ENCODE results near the gene DOP1B. TPM values are rescaled to one million over a fixed set of nuclear protein-coding genes. Genes with fewer than 3 reads are reported as not detected.
A peak's percentile ranks its signal among the peaks of the same experiment; 100 is the strongest.
"Not testable (repeated sequence)": the region's sequence is repeated elsewhere in the genome, so short reads cannot be mapped to it uniquely, and the experiment has no call there.

The DOP1B gene
- total RNA-seq, 5 donors from 2014 or later (not counting 1 experiment from before 2014, with no cell fraction given), result 18.4 to 26.3 (median 23.1) TPM

GRCh38 chr21:36126208-36126565 lies 30.4 kb upstream of the DOP1B start:
- POLR2A ChIA-PET, result no interaction called here
- Histone ChIP-seq H3K9me3 (no peaks in the 10 kb centered on the region), H3K36me3 (ENCODE audit: control insufficient read depth in 2 of 2, extremely low read depth in 1 of 2, insufficient read depth in 1 of 2, low read length in 1 of 2) (no peaks in the 10 kb centered on the region), H3K27me3 (replicated peaks in 1 of 2; ENCODE audit: control insufficient read depth in 2 of 2, extremely low read depth in 1 of 2, insufficient read depth in 2 of 2, low read length in 1 of 2) (no peaks in the 10 kb centered on the region), H3K27ac (ENCODE audit: low read length) (no peak overlapping the region), H3K4me3 (ENCODE audit: control insufficient read depth in 1 of 2, extremely low read depth in 1 of 2, low read length in 1 of 2) (no peak overlapping the region), H3K4me1 (ENCODE audit: control insufficient read depth in 1 of 2, extremely low read depth in 1 of 2, insufficient read depth in 2 of 2, low read length in 2 of 2) (peaks cover 2 to 12% of the 10 kb centered on the region in 2 experiments)
- CTCF ChIA-PET, result interaction anchor here in 1 of 2 donors (1.6 kb wide), 1 partner anchor 12 kb away, joined by 4 read pairs; no protein-coding TSS in a partner anchor
- Mint-ChIP-seq H3K27me3 (no peaks in the 10 kb centered on the region), H3K27ac (no peak overlapping the region), H3K4me1 (peaks cover 19 to 27% (median 25%) of the 10 kb centered on the region in 3 donors), H3K9me3 (no peaks in the 10 kb centered on the region), H3K36me3 (no peaks in the 10 kb centered on the region), H3K4me3 (no peak overlapping the region)
- ATAC-seq (replicated peaks in 1 of 4) (no peak), DNase-seq (no peak)

DNA sequence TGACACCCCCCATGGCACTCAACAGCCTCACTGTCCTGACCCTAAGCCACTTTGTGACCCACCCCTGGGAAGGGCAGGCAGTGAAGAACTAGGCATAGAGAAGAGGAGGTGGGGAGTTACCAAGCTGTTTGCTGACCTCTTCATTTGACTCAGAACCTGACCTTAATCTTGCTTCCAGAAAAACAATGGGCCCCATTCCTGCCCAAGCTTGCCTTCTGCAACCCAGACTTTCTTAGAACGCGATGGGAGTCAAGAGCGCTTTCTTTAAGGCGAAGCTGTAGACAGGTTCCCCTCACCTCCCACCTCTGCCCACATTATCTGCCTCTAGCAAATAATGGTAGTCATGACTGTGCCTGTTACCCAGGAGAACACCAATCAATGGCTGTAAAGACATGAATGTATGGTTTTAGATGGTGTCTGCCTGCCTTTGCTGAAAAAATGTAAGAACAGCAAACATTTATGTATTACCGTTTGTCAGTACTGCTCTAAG lies 30.0 kb upstream of the DOP1B start:
- Histone ChIP-seq H3K27ac (ENCODE audit: low read length) (no peak overlapping the region), H3K4me1 (ENCODE audit: control insufficient read depth in 1 of 2, extremely low read depth in 1 of 2, insufficient read depth in 2 of 2, low read length in 2 of 2) (peaks cover 2 to 12% of the 10 kb centered on the region in 2 experiments), H3K9me3 (no peaks in the 10 kb centered on the region), H3K36me3 (ENCODE audit: control insufficient read depth in 2 of 2, extremely low read depth in 1 of 2, insufficient read depth in 1 of 2, low read length in 1 of 2) (no peaks in the 10 kb centered on the region), H3K27me3 (replicated peaks in 1 of 2; ENCODE audit: control insufficient read depth in 2 of 2, extremely low read depth in 1 of 2, insufficient read depth in 2 of 2, low read length in 1 of 2) (no peaks in the 10 kb centered on the region), H3K4me3 (ENCODE audit: control insufficient read depth in 1 of 2, extremely low read depth in 1 of 2, low read length in 1 of 2) (no peak overlapping the region)
- no peak overlapping the region for H3K4me3 Mint-ChIP-seq
- no peak for DNase-seq
- ATAC-seq (replicated peaks in 1 of 4), result no peak
- no peaks in the 10 kb centered on the region for H3K36me3 Mint-ChIP-seq
- no peaks in the 10 kb centered on the region for H3K27me3 Mint-ChIP-seq
- 83% methylated on average over 4 of the region's 5 CpGs for WGBS (ENCODE audit: insufficient coverage)
- peak overlapping the region in 1 of 2 donors; percentile 71 for H3K27ac Mint-ChIP-seq
- POLR2A ChIA-PET, result no interaction called here
- H3K9me3 Mint-ChIP-seq, result no peaks in the 10 kb centered on the region
- peaks cover 19 to 27% (median 25%) of the 10 kb centered on the region in 3 donors for H3K4me1 Mint-ChIP-seq
- CTCF ChIA-PET, result interaction anchor here in 1 of 2 donors (1.6 kb wide), 1 partner anchor 12 kb away, joined by 4 read pairs; no protein-coding TSS in a partner anchor

DNA sequence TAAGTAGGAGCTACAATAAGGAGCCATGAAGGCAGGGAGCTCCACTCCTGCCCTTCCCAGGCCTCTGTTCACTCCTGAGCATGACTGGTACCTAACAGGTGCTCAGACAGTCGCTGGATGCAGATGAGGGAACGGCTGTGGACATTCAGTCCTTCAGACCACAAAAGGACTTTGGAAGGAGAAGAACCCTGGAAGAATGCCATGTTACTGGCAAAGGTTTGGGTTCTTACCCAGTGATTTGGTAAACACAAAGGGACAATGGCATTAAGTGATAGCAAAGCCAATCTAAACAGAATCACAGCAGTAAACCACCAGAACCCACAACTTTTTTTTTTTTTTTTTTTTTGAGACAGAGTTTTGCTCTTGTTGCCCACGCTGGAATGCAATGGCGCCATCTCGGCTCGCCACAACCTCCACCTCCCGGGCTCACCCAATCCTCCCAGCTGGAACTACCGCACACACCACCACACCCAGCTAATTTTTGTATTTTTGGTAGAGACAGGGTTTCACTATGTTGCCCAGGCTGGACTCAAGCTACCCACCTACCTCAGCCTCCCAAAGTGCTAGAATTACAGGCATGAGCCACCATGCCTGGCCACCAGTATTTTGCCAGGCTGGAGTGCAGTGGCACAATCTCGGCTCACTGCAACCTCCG lies 29.2 kb upstream of the DOP1B start:
- H3K27ac Mint-ChIP-seq, result peak overlapping the region; percentile 20 to 71
- Histone ChIP-seq H3K27me3 (replicated peaks in 1 of 2; ENCODE audit: control insufficient read depth in 2 of 2, extremely low read depth in 1 of 2, insufficient read depth in 2 of 2, low read length in 1 of 2) (peaks cover 0 to 2% of the 10 kb centered on the region in 2 experiments), H3K27ac (ENCODE audit: low read length) (no peak overlapping the region), H3K4me1 (ENCODE audit: control insufficient read depth in 1 of 2, extremely low read depth in 1 of 2, insufficient read depth in 2 of 2, low read length in 2 of 2) (peaks cover 2 to 12% of the 10 kb centered on the region in 2 experiments), H3K9me3 (no peaks in the 10 kb centered on the region), H3K36me3 (ENCODE audit: control insufficient read depth in 2 of 2, extremely low read depth in 1 of 2, insufficient read depth in 1 of 2, low read length in 1 of 2) (no peaks in the 10 kb centered on the region), H3K4me3 (ENCODE audit: control insufficient read depth in 1 of 2, extremely low read depth in 1 of 2, low read length in 1 of 2) (no peak overlapping the region)
- no peaks in the 10 kb centered on the region for H3K27me3 Mint-ChIP-seq
- H3K4me1 Mint-ChIP-seq, result peaks cover 19 to 27% (median 25%) of the 10 kb centered on the region in 3 donors
- POLR2A ChIA-PET, result no interaction called here
- ATAC-seq (replicated peaks in 1 of 4) (no peak), DNase-seq (no peak)
- CTCF ChIA-PET, result interaction anchor here (0.6 to 1.1 kb wide), 6 partner anchors 46 to 314 kb away, joined by 3 to 7 read pairs (median 4); no protein-coding TSS in a partner anchor
- H3K9me3 Mint-ChIP-seq, result no peaks in the 10 kb centered on the region
- 93% methylated on average over 2 of the region's 10 CpGs for WGBS (ENCODE audit: insufficient coverage)
- H3K36me3 Mint-ChIP-seq, result no peaks in the 10 kb centered on the region
- H3K4me3 Mint-ChIP-seq, result no peak overlapping the region

GRCh38 chr21:36127977-36128376 lies 28.6 kb upstream of the DOP1B start:
- WGBS (ENCODE audit: insufficient coverage), result 92% methylated on average over 2 of the region's 5 CpGs
- H3K27ac ChIP-seq (ENCODE audit: low read length), result no peak overlapping the region
- DNase-seq (no peak), ATAC-seq (replicated peaks in 1 of 4) (no peak)
- H3K36me3 Mint-ChIP-seq, result no peaks in the 10 kb centered on the region
- no peaks in the 10 kb centered on the region for H3K27me3 Mint-ChIP-seq
- POLR2A ChIA-PET, result no interaction called here
- H3K27me3 ChIP-seq (replicated peaks in 1 of 2; ENCODE audit: control insufficient read depth in 2 of 2, extremely low read depth in 1 of 2, insufficient read depth in 2 of 2, low read length in 1 of 2), result peaks cover 0 to 4% of the 10 kb centered on the region in 2 experiments
- H3K9me3 ChIP-seq, result no peaks in the 10 kb centered on the region
- H3K4me3 Mint-ChIP-seq, result no peak overlapping the region
- CTCF ChIA-PET, result interaction anchor here (0.6 to 1.1 kb wide), 6 partner anchors 46 to 313 kb away, joined by 3 to 7 read pairs (median 4); no protein-coding TSS in a partner anchor
- H3K4me3 ChIP-seq (ENCODE audit: control insufficient read depth in 1 of 2, extremely low read depth in 1 of 2, low read length in 1 of 2), result no peak overlapping the region
- peak overlapping the region; percentile 20 to 66 for H3K27ac Mint-ChIP-seq
- H3K4me1 Mint-ChIP-seq, result peaks cover 19 to 27% (median 25%) of the 10 kb centered on the region in 3 donors
- H3K9me3 Mint-ChIP-seq, result no peaks in the 10 kb centered on the region
- peaks cover 2 to 12% of the 10 kb centered on the region in 2 experiments for H3K4me1 ChIP-seq (ENCODE audit: control insufficient read depth in 1 of 2, extremely low read depth in 1 of 2, insufficient read depth in 2 of 2, low read length in 2 of 2)
- no peaks in the 10 kb centered on the region for H3K36me3 ChIP-seq (ENCODE audit: control insufficient read depth in 2 of 2, extremely low read depth in 1 of 2, insufficient read depth in 1 of 2, low read length in 1 of 2)

DNA sequence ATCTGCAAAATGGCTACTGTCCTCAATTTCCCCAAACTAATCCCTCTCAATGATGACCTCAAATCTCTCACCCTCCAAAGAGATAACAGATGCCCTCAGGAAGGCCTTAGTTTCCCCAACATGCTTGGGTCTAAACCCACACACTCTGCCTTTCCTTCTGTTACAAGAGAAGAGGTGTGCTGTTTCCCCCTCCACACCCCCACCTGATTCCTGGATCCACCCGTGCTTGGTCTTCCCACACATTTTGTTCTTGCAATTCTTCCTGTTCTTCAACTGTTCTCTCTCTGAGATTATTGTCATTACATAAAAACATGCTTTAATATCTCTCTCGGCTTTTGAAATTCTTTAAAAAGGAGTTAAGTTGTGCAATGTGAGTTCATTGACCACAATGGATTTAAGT lies 27.4 kb upstream of the DOP1B start:
- no peak overlapping the region for H3K27ac ChIP-seq (ENCODE audit: low read length)
- H3K4me3 ChIP-seq (ENCODE audit: control insufficient read depth in 1 of 2, extremely low read depth in 1 of 2, low read length in 1 of 2), result no peak overlapping the region
- Mint-ChIP-seq H3K27me3 (no peaks in the 10 kb centered on the region), H3K36me3 (no peaks in the 10 kb centered on the region), H3K9me3 (no peaks in the 10 kb centered on the region), H3K4me1 (peaks cover 21 to 31% (median 29%) of the 10 kb centered on the region in 3 donors), H3K4me3 (peak overlapping the region; percentile 53 to 69 (median 62)), H3K27ac (peak overlapping the region; percentile 65 to 70)
- no peaks in the 10 kb centered on the region for H3K36me3 ChIP-seq (ENCODE audit: control insufficient read depth in 2 of 2, extremely low read depth in 1 of 2, insufficient read depth in 1 of 2, low read length in 1 of 2)
- ChIA-PET CTCF (interaction anchor here in 1 of 2 donors (0.6 kb wide), 1 partner anchor 78 kb away, joined by 5 read pairs; no protein-coding TSS in a partner anchor), POLR2A (no interaction called here)
- no CpG with 5 or more reads among the region's 2 CpGs for WGBS (ENCODE audit: insufficient coverage)
- H3K27me3 ChIP-seq (replicated peaks in 1 of 2; ENCODE audit: control insufficient read depth in 2 of 2, extremely low read depth in 1 of 2, insufficient read depth in 2 of 2, low read length in 1 of 2), result peaks cover 0 to 4% of the 10 kb centered on the region in 2 experiments
- ATAC-seq (replicated peaks in 1 of 4) (no peak), DNase-seq (no peak)
- H3K9me3 ChIP-seq, result no peaks in the 10 kb centered on the region
- peaks cover 2 to 15% of the 10 kb centered on the region in 2 experiments for H3K4me1 ChIP-seq (ENCODE audit: control insufficient read depth in 1 of 2, extremely low read depth in 1 of 2, insufficient read depth in 2 of 2, low read length in 2 of 2)

DNA sequence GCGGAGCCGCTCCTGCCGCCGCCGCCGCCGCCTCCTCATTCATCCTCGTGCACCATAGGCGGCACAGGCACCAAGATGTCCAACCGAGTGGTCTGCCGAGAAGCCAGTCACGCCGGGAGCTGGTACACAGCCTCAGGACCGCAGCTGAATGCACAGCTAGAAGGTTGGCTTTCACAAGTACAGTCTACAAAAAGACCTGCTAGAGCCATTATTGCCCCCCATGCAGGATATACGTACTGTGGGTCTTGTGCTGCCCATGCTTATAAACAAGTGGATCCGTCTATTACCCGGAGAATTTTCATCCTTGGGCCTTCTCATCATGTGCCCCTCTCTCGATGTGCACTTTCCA lies 26.2 kb upstream of the DOP1B start:
- H3K9me3 Mint-ChIP-seq, CTCF ChIA-PET: not testable (repeated sequence)
- H3K4me3 ChIP-seq (ENCODE audit: control insufficient read depth in 1 of 2, extremely low read depth in 1 of 2, low read length in 1 of 2), result peak overlapping the region in 1 of 2 donors; percentile 9

More for the DNA sequence above, 26.2 kb upstream of the DOP1B start:
- Mint-ChIP-seq H3K27ac (peak overlapping the region; percentile 84 to 88), H3K4me3 (peak overlapping the region; percentile 77 to 91 (median 88)), H3K4me1 (peaks cover 24 to 34% (median 33%) of the 10 kb centered on the region in 3 donors)
- DNase-seq; H3K27ac ChIP-seq (ENCODE audit: low read length); H3K36me3 Mint-ChIP-seq; H3K9me3 ChIP-seq; ATAC-seq (replicated peaks in 1 of 4); H3K27me3 ChIP-seq (replicated peaks in 1 of 2; ENCODE audit: control insufficient read depth in 2 of 2, extremely low read depth in 1 of 2, insufficient read depth in 2 of 2, low read length in 1 of 2); H3K27me3 Mint-ChIP-seq; H3K36me3 ChIP-seq (ENCODE audit: control insufficient read depth in 2 of 2, extremely low read depth in 1 of 2, insufficient read depth in 1 of 2, low read length in 1 of 2): not testable (repeated sequence)
- peaks cover 5 to 19% of the 10 kb centered on the region in 2 experiments for H3K4me1 ChIP-seq (ENCODE audit: control insufficient read depth in 1 of 2, extremely low read depth in 1 of 2, insufficient read depth in 2 of 2, low read length in 2 of 2)
- POLR2A ChIA-PET, result interaction anchor here in 1 of 2 donors (0.7 kb wide), 1 partner anchor 132 kb away, joined by 3 read pairs; no protein-coding TSS in a partner anchor
- WGBS (ENCODE audit: insufficient coverage), result 17% methylated on average over 6 of the region's 18 CpGs
